Midbrain (tissue), 1 donor: ENCODE data around the gene BACE1-AS.

Source experiments
- DNase-seq: peaks from one replicate; lab custom pipeline; 2025; lab: John Stamatoyannopoulos, UW

Gene BACE1-AS

GRCh38 chr11:117292616-117293015 is 1.5 kb downstream of the BACE1-AS start:
- DNase-seq = no peak

DNA sequence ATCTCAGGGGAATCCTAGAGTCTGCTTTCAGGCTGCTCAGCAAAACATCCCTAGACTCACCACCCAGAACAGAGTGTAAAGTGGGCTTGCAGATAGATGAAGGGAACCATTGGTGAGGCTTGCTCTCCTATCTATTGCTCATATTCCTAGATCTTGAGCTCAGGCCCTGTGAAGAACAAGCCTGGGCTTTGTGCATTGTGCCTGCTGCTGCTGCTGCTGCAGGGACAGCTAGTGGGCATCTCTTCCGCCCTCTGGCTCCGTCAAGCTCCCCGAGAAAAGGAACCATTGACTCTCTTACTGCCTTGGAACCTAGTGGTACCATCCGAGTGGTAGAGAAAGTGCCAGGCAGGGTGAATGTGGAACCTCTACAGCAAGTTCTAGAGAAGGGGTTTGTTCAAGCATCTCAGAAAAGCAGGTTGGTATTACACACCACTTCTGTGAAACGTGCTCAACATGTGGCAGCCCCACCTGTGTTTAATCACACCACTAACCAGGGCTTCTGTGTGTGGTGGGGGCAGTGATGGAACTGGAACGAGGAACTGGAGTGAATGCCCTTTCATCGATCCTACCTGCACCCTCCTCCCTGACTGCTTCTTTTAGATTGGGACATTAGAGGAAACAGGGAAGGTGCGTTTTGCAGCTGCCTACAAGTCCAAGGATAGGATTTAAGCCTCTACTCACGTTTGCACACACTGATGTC is 4.4 kb downstream of the BACE1-AS start:
- DNase-seq = peak; percentile 80

- no peak for DNase-seq
Measured at GRCh38 chr11:117296881-117297280, 5.7 kb downstream of the BACE1-AS start.

DNA sequence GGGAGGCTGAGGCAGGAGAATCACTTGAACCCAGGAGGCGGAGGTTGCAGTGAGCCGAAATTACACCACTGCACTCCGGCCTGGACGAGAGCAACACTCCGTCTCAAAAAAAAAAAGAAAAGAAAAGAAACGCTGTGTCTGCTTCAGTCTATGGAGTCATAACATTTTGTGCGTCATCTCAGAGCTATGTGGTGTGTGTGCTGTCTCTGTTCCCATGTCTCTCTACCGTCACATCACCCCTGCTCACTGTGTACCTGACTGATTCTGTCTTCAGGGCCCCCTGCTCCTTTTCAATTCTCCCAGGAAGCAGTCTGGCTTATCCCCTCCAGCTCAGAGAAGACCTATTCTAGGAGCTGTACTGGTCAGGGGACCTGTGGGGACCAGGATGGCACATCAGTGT is 7.0 kb downstream of the BACE1-AS start:
- no peak for DNase-seq

DNA sequence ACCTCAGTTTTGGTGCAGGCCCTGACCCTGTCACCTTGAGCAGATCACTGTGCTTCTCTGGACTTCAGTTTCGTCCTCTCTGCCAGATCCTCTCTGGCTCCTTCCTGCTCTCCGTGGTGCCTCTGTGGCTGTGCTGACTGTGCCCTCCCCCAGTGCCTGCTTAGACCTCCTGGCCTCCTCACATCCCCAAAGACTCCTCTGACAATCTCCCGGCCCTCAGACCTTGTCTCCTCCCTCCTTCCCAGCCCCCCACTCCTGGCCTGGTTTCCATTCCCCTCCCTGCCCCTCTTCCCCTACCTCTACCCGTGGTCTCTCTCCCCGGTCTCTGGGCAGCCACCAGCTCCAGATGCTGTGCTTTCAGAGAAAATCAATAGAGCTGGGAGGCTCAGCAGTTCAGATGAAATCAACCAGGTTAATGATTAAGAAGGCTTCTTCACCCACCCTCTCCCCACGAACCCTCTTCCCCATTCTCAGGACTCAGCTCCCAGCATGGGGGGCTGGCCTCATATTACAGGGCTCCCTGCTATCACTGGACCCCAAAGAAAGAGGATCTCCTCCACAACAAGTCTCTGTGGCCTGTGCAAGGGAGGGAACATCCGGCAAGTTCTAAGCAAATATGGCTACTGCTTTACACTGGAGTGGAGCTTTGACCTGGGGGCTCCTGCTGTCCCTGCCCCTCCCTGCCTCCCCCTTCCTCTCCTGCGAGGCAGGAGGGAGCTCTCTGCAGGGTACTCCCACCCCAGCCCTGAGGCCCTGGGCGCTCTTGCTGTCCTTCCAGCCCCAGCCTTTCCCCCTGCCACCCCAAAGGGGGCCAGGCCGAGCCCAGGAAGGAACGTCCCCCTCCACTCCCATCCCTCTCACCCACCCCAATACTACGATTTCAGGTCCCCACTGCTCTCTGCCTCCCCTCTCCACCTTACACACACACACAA is 8.5 kb downstream of the BACE1-AS start:
- DNase-seq = no peak

GRCh38 chr11:117300283-117300663 is 9.1 kb downstream of the BACE1-AS start:
- peak; percentile 18 for DNase-seq

DNA sequence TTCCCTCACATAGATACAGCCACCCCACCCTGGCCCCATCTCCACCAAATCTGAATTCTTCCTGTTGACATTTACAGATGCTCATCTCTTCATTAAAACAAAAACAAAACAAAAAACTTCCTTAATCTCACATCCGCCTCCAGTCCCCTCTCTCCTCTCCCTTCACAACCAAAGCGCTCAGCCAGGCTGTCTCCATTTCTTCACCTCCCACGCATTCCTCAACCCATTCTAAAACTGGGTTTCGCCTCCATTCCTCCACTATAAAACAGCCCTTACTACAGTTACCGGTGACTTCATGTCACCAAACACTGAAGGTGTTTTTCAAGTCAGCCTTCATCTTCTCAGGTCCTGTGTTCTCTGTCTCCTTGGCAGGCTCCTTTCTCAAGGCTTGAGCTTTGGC is 9.6 kb downstream of the BACE1-AS start:
- DNase-seq = no peak

GRCh38 chr11:117302228-117302627 is 11.1 kb downstream of the BACE1-AS start:
- DNase-seq = no peak

DNA sequence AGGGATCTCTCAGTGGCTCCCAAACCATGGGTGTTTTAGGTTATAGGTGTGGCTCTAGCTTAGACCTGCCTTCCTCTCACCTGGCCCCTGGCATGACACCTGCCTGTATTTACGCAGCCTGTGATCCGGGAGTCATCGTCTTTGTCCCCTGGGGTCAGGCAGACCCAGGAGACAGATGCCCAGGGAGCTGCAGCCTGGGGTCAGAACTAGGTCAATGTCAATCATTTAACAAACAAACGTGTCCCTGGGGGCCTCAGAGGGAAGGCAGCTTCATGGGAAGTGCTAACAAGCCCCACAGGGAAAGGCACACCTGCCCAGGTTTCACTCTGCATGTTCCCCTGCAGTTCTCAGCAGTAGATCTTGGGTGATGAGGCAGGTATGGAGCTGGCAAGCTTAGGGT is 12.0 kb downstream of the BACE1-AS start:
- no peak for DNase-seq

GRCh38 chr11:117303646-117304315 is 12.6 kb downstream of the BACE1-AS start:
- no peak for DNase-seq

- DNase-seq = no peak
Measured at GRCh38 chr11:117305145-117305544, 14.0 kb downstream of the BACE1-AS start.

DNA sequence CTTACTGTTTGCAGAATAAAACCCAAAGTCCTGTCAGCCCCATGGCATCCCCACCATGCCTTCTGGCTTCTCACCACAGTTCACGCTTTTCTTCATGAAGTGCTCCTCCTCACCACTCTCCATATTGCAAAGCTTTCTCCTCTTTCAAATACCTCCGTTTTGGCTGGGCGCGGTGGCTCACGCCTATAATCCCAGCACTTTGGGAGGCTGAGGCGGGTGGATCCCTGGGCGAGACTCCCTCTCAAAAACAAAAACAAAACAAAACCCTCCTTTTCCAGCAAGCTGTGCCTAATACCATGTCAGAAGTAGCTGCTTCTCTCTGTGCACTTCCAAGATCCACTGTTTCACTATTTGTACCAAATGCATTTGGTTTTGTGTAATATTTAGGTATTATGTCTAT is 18.2 kb downstream of the BACE1-AS start:
- no peak for DNase-seq

DNA sequence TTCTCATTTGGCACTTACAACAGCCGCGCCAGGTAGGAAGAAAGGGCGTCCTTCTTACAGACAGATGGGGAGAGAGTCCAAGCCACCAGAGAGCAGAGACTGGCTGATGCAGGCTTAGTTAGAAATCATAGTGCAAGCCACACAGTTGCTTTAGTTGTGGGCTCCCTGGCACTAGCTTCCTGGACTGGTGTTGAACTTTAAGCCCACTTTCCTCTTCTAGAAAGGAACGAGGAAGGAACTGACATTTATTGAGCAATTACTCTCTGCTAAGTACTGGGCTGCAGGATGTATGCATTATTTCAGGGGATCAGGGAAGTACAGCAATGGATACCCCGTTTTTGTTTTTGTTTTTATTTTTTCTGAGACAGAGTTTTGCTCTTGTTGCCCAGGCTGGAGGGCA is 21.9 kb downstream of the BACE1-AS start:
- DNase-seq = no peak

DNA sequence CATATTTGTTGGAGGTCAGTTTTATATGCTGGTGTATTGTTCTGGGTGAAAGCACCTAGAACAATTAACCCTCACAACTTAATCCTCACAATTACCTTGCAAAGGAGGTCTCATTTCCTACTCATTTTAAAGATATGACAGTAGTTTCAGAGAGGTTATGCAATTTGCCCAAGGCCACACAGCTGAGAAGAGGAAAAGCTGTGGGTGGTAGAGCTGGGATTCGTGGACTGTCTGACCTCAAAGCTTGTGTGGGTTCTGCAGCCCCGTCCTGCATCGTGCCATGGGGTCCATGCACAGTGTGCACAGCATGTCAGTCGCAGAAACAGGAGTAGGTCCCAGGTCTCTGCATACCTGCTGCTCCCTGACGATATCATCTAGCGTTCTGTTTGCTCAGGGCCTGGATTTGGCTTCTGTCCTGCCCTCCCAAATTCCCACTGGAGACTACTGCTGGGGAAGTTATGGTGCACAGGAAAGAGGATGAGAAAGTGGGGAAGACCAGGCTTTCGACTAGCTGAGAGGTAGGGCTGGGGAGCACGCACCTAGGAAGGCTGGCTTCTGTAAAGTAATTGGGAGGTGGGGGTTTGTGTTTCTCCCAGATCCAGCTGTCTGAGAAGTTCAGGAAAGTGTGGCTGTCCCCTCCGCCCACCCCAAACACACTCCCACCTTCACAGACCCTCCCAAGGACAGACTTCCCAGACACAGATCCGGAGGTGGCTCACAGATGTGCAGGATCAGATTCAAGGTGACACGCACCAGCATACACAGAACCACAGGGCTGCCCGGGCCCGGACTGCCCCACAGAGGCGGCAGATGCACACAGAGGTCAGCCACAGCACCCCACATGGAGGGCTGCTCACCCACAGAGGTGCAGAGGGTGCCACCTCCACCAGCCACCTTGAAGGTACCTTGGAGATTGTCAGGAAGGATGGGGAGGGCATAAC is 23.0 kb downstream of the BACE1-AS start:
- DNase-seq = no peak

- no peak for DNase-seq
Measured at GRCh38 chr11:117314840-117315239, 23.7 kb downstream of the BACE1-AS start.

DNA sequence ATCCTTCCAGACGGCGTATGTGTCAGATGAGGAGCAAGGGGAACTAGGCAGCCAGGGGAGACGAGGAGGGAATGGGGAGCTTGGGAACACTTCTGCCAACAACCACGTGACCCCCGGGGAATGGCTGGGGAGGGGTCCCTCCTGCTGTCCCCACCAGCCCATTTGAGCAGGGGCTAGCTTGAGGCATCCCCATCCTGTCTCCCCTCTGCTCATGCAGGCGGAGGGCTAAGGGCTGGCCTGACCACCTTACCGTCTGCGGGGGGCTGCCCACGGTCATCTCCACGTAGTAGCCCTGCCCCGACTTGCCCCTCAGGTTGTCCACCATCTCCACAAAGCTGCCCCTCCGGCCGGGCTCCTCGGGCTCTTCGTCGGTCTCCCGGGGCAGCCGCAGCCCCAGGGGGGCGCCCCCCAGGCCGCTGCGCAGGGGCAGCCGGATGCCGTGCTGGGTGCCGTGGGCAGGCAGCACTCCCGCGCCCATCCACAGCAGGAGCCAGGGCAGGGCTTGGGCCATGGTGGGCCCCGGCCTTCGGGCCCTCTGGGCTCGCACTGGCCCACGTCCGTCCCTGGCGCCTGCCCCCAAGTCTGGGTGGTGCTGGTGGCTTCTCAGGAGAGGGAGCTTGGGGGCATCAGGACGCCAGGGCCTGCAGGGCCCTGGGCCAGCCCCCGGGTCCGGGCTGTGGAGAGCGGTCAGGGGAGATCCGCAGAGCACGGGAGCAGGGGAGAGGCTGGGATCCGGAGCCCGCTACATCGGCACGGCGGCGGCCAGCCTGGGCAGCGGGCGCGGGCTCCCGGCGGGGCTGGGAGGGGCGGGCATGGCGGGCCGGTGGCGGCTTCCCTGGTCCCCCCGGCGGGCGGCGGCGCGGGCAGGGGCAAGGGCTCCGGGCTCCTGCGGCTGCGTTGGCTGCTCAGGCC is 24.4 kb downstream of the BACE1-AS start:
- no peak for DNase-seq

- peak; percentile 89 for DNase-seq
Measured at GRCh38 chr11:117316197-117316961, 25.2 kb downstream of the BACE1-AS start, which contains the start of gene BACE1. Gene BACE1, minus strand, starts transcription at chr11:117316256. Its CDS starts 461 bp downstream, at chr11:117315795.

DNA sequence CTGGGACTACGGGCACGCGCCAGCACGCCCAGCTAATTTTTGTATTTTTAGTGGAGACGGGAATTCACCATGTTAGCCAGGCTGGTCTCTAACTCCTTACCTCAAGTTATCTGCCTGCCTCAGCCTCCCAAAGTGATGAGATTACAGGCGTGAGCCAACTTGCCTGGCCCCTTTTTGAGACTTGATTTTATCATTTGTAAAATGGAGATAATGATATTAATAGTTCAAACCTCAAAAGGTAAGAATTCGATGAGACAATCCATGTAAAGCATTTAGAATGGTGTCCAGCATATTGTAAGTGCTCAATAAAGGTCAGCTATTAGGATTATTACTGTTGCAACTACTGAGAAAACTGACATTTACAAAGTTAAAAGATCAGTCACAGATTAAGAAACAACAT is 27.6 kb downstream of the BACE1-AS start:
- DNase-seq = no peak

DNA sequence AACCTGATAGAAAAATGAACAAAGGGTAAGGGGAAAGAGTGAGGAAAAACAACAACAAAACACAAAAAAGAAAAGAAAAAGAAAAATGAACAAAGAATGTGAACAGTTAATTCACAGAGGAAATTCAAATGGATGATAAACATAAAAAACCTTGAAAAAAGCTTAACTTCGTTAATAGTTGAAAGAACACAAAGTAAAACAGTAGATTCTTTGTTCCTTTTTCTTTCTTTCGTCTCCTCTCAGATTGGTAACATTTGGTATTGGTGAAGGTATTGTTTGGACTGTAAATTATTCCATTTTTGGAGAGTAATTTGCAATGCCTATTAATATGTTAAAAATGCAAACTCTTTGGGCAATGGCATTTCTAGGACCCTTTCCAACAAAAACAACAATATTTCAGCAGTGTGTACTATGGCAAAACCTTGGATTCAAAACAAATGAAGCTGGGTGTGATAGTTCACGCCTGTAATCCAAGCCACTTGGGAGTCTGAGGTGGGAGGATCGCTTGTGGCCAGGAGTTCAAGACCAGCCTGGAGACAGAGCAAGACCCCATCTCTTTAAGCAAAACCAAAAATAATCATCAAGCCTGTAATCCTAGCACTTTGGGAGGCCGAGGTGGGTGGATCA is 28.2 kb downstream of the BACE1-AS start:
- DNase-seq = no peak
